Stimulated activated naive CD8-positive, alpha-beta T cell treated with anti-CD3 and anti-CD28 coated beads, Interleukin-15, Interleukin-2, amounts not matched to agents 100 U/mL and 50 U/mL, for 24 hours (primary cell): ENCODE results near the gene IRAK2.
"Not testable (repeated sequence)": the region's sequence is repeated elsewhere in the genome, so short reads cannot be mapped to it uniquely, and the experiment has no call there.

Experiments
- ATAC-seq: fragments of 150-1000 bp; cut with Tn5 transposase; one replicate; pipeline ENCODE4 v1.10.0; 2021
- DNase-seq: peaks from one replicate; pipeline ENCODE4 v3.0.0; 2021

The IRAK2 gene

GRCh38 chr3:10164546-10165393 lies at the start of gene IRAK2:
Gene IRAK2 (plus strand): TSS chr3:10164919. CDS start chr3:10164955, 36 bp downstream.
- ATAC-seq: peak; percentile 86
- peak; percentile 77 for DNase-seq

- DNase-seq (peak; percentile 94), ATAC-seq (peak; percentile 99)
These were observed 49.2 kb upstream of the IRAK2 start, which contains the start of gene BRK1 for GRCh38 chr3:10115326-10116137. Gene BRK1 (plus strand): TSS chr3:10115675. CDS start chr3:10115702, 27 bp downstream.

- ATAC-seq (no peak), DNase-seq (no peak)
These were observed 48.6 kb upstream of the IRAK2 start for GRCh38 chr3:10116138-10116460.

GRCh38 chr3:10116928-10117327 lies 47.8 kb upstream of the IRAK2 start:
- DNase-seq (no peak), ATAC-seq (no peak)

GRCh38 chr3:10119376-10119775 lies 45.3 kb upstream of the IRAK2 start:
- DNase-seq: no peak
- no peak for ATAC-seq

GRCh38 chr3:10121064-10121463 lies 43.7 kb upstream of the IRAK2 start:
- ATAC-seq (no peak), DNase-seq (no peak)

- DNase-seq (no peak), ATAC-seq (no peak)
These were observed 42.0 kb upstream of the IRAK2 start for GRCh38 chr3:10122724-10123123.

- ATAC-seq: not testable (repeated sequence)
These were observed 28.8 kb upstream of the IRAK2 start for GRCh38 chr3:10135872-10136271.

GRCh38 chr3:10136426-10137005 lies 28.2 kb upstream of the IRAK2 start:
- ATAC-seq (no peak), DNase-seq (no peak)

More at GRCh38 chr3:10135872-10136271, 28.8 kb upstream of the IRAK2 start:
- not testable (repeated sequence) for DNase-seq

- no peak for DNase-seq
- no peak for ATAC-seq
These were observed 27.5 kb upstream of the IRAK2 start for GRCh38 chr3:10137178-10137577.

GRCh38 chr3:10140996-10141546 lies 23.6 kb upstream of the IRAK2 start:
- DNase-seq (no peak), ATAC-seq (no peak)

- DNase-seq (peak; percentile 18), ATAC-seq (no peak)
These were observed 21.8 kb upstream of the IRAK2 start for GRCh38 chr3:10142707-10143560.

GRCh38 chr3:10145685-10146084 lies 19.0 kb upstream of the IRAK2 start:
- ATAC-seq (no peak), DNase-seq (no peak)

GRCh38 chr3:10149226-10149625 lies 15.5 kb upstream of the IRAK2 start:
- ATAC-seq (no peak), DNase-seq (no peak)

GRCh38 chr3:10150987-10151386 lies 13.7 kb upstream of the IRAK2 start:
- DNase-seq (no peak), ATAC-seq (no peak)

GRCh38 chr3:10154335-10155122 lies 10.2 kb upstream of the IRAK2 start:
- ATAC-seq (no peak), DNase-seq (no peak)

- ATAC-seq (no peak), DNase-seq (no peak)
These were observed 9.6 kb upstream of the IRAK2 start for GRCh38 chr3:10155123-10155472.

- DNase-seq (no peak), ATAC-seq (no peak)
These were observed 9.1 kb upstream of the IRAK2 start for GRCh38 chr3:10155658-10156057.

GRCh38 chr3:10157031-10157430 lies 7.7 kb upstream of the IRAK2 start:
- ATAC-seq (no peak), DNase-seq (no peak)

GRCh38 chr3:10158555-10158954 lies 6.2 kb upstream of the IRAK2 start:
- not testable (repeated sequence) for ATAC-seq, DNase-seq

- no peak for DNase-seq
- no peak for ATAC-seq
These were observed 4.4 kb upstream of the IRAK2 start for GRCh38 chr3:10160346-10160745.
